Activated T-helper 17 cell treated with anti-CD3 and anti-CD28 coated beads, Interleukin-2, amount 50 U/mL, for 72 hours (primary cell): Measurements from ENCODE around the gene GPR183. TPM values are rescaled to one million over a fixed set of nuclear protein-coding genes. Genes with fewer than 3 reads are reported as not detected.
A peak's percentile ranks its signal among the peaks of the same experiment; 100 is the strongest.
"Not testable (repeated sequence)": the region's sequence is repeated elsewhere in the genome, so short reads cannot be mapped to it uniquely, and the experiment has no call there.

Experiments used
- ATAC-seq: fragments of 150-1000 bp; cut with Tn5 transposase; replicated peaks from 2 replicates; pipeline ENCODE4 v1.10.0; 2021; ENCODE audit warnings: mild to moderate bottlenecking, moderate library complexity
- H3K27ac Mint-ChIP-seq: one replicate; pipeline ENCODE4 v1.8.0; 2022; ENCODE audit warnings: mixed read lengths
- H3K27me3 Mint-ChIP-seq: one replicate; pipeline ENCODE4 v1.8.0; 2022; ENCODE audit warnings: mixed read lengths
- H3K36me3 Mint-ChIP-seq: one replicate; pipeline ENCODE4 v1.8.0; 2022; ENCODE audit warnings: low read depth, mild to moderate bottlenecking, mixed read lengths
- H3K4me1 Mint-ChIP-seq: one replicate; pipeline ENCODE4 v1.8.0; 2022; ENCODE audit warnings: mixed read lengths
- H3K4me3 Mint-ChIP-seq: one replicate; pipeline ENCODE4 v1.8.0; 2022; ENCODE audit warnings: mild to moderate bottlenecking, mixed read lengths
- H3K9me3 Mint-ChIP-seq: one replicate; pipeline ENCODE4 v1.8.0; 2022; ENCODE audit warnings: mixed read lengths
- total RNA-seq, 2 donors: library from RNA; stranded (reverse); gene quantifications; one replicate each; pipeline ENCODE4 v1.2.3, GENCODE V29; 2022

The GPR183 gene
- total RNA-seq, 2 donors from 2014 or later = 92.4 to 95.1 TPM

DNA sequence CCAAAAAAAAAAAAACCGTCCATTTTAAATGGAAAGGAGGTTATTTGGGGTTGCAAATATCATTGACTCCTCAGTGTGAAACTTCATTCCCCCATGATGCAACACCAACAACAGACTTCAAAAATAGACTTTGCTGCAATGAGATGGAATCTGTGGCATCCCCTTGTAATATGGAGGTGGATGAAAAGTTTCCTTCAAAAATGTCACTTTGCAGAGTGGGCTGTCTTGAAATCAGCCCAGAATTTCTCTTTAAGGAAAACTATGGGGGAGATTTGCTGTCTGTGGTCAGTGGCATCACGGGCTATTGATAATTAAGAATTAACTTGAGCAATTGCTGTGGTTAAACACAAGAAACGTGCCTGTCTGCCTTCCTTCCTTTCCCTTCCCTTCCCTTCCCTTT lies 50.5 kb downstream of the GPR183 start:
- H3K36me3 Mint-ChIP-seq = peaks cover 69% of the 10 kb centered on the region
- H3K27me3 Mint-ChIP-seq = no peaks in the 10 kb centered on the region
- no peaks in the 10 kb centered on the region for H3K9me3 Mint-ChIP-seq
- H3K27ac Mint-ChIP-seq = peak overlapping the region; percentile 5
- H3K4me3 Mint-ChIP-seq = peak overlapping the region; percentile 93
- H3K4me1 Mint-ChIP-seq = peaks cover 42% of the 10 kb centered on the region
- ATAC-seq = no peak

DNA sequence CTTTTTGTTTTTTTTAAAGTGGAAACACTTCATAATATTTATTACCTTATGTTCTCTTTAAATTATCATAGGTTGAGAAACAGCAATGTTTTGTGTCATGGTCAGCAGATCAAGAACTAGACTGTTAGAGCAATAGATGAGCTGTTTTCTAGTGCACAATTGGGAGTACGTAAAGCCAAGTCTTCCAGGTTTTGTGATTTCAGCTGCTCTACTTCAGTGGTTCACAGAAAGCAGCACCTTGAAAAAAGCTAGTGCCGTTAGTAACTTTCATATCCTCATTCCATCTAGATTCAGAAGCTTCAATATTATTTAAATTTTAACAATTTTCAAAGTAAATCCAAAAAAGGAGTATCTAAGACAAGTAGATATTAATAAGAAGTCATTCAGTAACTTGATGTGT lies 50.9 kb downstream of the GPR183 start:
- Mint-ChIP-seq H3K27me3 (no peaks in the 10 kb centered on the region), H3K36me3 (peaks cover 67% of the 10 kb centered on the region), H3K9me3 (no peaks in the 10 kb centered on the region), H3K4me3 (peak overlapping the region; percentile 93), H3K27ac (peak overlapping the region; percentile 5), H3K4me1 (peaks cover 45% of the 10 kb centered on the region)
- no peak for ATAC-seq

DNA sequence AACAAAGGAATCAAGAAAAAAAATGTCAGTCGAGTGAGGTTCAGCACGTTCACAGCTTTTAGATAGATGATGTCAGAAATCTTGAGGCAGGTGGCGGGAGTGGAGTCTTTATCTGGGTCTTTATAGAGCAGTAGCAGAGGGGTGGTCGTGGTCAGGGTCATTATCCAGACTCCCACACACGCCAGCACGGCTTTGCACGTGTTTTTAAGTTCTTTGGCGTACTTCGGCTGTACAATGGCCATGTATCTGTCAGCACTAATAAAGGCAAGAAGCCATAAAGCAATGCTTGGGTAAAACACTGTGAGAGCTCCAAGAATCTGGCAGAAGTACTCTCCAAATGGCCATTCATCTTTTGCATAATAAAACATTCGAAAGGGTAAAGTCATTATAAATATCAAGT lies 51.9 kb downstream of the GPR183 start:
- Mint-ChIP-seq H3K4me1 (peaks cover 49% of the 10 kb centered on the region), H3K36me3 (peaks cover 77% of the 10 kb centered on the region), H3K4me3 (peak overlapping the region; percentile 93), H3K27ac (peak overlapping the region; percentile 44), H3K9me3 (no peaks in the 10 kb centered on the region), H3K27me3 (no peaks in the 10 kb centered on the region)
- ATAC-seq = no peak

DNA sequence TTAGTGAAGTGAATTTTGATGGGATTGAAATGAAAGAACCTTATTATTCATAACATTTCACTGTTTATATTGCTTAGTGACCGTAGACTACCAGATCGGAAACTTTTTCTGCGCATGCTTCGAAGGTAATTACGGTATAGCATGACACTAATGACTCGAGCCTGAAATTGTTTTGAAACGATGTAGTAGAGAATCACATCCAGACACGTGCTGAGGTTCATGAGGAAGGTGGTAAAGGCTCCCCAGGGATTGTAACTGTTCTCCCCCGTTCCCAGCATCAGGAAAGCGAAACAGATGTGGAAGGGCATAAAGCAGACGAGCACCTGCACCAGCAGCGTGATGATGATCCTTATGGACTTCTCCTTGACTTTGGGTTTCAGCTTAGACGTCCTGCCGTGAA lies 52.4 kb downstream of the GPR183 start:
- H3K27me3 Mint-ChIP-seq = no peaks in the 10 kb centered on the region
- peak overlapping the region; percentile 93 for H3K4me3 Mint-ChIP-seq
- H3K4me1 Mint-ChIP-seq = peaks cover 49% of the 10 kb centered on the region
- H3K9me3 Mint-ChIP-seq = no peaks in the 10 kb centered on the region
- ATAC-seq = no peak
- peaks cover 77% of the 10 kb centered on the region for H3K36me3 Mint-ChIP-seq
- H3K27ac Mint-ChIP-seq = peak overlapping the region; percentile 44

DNA sequence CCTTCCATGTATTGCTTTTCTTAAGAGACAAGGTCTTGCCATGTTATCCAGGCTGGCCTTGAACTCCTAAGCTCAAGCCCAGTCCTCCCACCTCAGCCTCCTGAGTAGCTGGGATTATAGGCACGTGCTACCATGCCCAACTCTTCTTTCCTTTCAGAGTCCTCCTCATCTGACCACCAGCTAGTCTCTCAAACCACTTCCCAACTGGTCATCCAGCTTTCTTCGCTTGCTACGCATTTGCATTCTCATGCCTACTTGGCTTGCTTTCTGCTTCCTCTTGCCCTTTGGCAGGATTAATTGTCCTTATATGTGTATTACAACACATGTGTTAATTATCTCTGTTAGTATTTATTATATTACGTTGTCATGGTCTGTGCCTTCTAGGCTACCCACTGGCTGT lies 55.3 kb downstream of the GPR183 start:
- peak overlapping the region; percentile 57 for H3K27ac Mint-ChIP-seq
- H3K4me3 Mint-ChIP-seq = peak overlapping the region; percentile 60
- no peaks in the 10 kb centered on the region for H3K9me3 Mint-ChIP-seq
- peaks cover 80% of the 10 kb centered on the region for H3K36me3 Mint-ChIP-seq
- H3K4me1 Mint-ChIP-seq = peaks cover 47% of the 10 kb centered on the region
- ATAC-seq = no peak
- no peaks in the 10 kb centered on the region for H3K27me3 Mint-ChIP-seq

DNA sequence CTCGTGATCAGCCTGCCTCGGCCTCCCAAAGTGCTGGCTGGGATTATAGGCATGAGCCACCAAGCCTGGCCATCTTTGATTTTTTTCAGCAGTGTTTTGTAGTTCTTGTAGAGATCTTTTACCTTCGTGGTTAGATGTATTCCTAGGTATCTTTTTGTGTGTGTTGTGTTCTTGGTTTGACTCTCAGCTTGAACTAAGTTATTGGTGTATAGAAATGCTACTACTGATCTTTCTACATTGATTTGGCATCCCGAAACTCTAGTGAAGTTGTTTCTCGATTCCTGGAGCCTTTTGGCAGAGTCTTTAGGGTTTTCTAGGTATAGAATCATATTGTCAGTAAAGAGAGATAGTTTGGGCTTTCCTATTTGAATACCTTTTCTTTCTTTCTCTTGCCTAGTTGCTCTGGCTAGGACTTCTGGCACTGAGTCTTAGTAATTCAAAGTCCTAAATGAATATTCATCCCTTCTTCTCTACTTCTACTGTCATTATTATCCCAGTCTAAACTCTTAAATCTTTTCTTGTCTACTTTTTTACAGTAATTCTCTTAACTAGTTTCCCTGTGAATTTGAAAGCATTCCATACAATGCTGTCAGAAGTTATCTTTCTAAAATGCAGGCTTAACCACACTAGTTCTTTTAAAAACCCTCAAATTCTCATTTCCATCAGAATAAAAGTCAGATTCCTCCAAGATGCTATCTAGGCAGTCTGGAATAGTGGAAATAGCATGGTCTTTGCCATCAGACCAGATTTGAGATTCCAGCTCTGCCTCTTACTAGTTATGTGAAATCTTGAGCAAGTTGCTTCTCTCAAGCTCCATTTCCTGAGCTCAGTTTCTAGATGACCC lies 56.0 kb downstream of the GPR183 start:
- Mint-ChIP-seq H3K4me3 (peak overlapping the region; percentile 60), H3K27ac (peak overlapping the region; percentile 57), H3K4me1 (peaks cover 47% of the 10 kb centered on the region)

DNA sequence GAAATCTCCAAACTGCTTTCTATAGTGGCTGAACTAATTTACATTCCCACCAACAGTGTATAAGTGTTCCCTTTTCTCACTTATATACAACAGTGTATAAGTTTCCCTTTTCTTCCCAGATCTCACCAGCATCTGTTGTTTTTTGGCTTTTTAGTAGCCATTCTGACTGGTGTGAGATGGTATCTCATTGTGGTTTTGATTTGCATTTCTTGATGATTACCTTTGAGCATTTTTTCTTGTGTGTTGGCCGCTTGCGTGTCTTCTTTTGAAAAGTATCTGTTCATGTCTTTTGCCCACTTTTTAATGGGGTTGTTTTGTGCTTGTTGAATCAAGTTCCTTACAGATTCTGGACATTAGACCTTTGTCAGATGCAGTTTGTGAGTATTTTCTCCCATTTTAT lies 57.6 kb downstream of the GPR183 start:
- H3K4me3 Mint-ChIP-seq, H3K27ac Mint-ChIP-seq, H3K27me3 Mint-ChIP-seq, H3K9me3 Mint-ChIP-seq: not testable (repeated sequence)
- Mint-ChIP-seq H3K36me3 (peaks cover 76% of the 10 kb centered on the region), H3K4me1 (peaks cover 36% of the 10 kb centered on the region)
- peak; percentile 26 for ATAC-seq

More for the DNA sequence above, 56.0 kb downstream of the GPR183 start:
- H3K36me3 Mint-ChIP-seq = peaks cover 78% of the 10 kb centered on the region
- H3K27me3 Mint-ChIP-seq = no peaks in the 10 kb centered on the region
- ATAC-seq = peak; percentile 84
- H3K9me3 Mint-ChIP-seq = no peaks in the 10 kb centered on the region

DNA sequence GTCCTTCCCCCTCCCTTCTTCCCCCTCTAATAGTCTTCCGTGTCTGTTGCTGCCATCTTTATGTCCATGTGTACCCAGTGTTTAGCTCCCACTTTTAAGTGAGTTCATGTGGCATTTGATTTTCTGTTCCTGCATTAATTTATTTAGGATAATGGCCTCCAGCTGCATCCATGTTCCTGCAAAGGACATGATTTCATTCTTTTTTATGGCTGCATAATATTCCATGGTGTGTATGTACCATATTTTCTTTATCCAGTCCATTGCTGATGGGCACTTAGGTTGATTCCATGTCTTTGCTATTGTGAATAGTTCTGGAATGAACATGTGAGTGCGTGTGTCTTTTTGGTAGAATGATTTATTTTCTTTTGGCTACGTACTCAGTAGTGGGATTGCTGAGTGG lies 58.0 kb downstream of the GPR183 start:
- peaks cover 78% of the 10 kb centered on the region for H3K36me3 Mint-ChIP-seq
- not testable (repeated sequence) for H3K9me3 Mint-ChIP-seq

DNA sequence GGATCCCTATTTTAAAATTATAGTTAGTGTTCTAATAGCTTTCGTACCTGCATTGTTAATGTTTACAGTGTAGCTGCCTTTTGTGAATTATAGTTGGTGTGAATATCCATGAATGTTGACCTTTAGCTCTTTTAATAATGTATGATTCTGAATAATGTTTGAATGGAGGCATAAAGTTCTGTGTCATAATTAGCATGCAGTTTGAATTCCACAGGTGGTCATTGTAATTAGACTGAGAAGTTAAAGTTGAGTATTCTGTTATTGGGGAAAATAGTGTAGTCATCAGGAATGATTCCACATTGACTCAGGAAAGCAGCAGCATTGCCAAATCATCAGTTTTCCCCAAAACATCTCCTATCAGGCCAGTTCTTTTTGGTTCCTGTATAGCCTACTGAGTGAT lies 61.1 kb downstream of the GPR183 start:
- no peak for ATAC-seq
- H3K4me3 Mint-ChIP-seq = no peak overlapping the region
- no peaks in the 10 kb centered on the region for H3K27me3 Mint-ChIP-seq
- H3K27ac Mint-ChIP-seq = no peak overlapping the region
- H3K9me3 Mint-ChIP-seq = no peaks in the 10 kb centered on the region
- peaks cover 24% of the 10 kb centered on the region for H3K4me1 Mint-ChIP-seq
- H3K36me3 Mint-ChIP-seq = peaks cover 82% of the 10 kb centered on the region

More for the DNA sequence above, 58.0 kb downstream of the GPR183 start:
- ATAC-seq, H3K27me3 Mint-ChIP-seq, H3K4me3 Mint-ChIP-seq: not testable (repeated sequence)
- H3K4me1 Mint-ChIP-seq = peaks cover 36% of the 10 kb centered on the region
- H3K27ac Mint-ChIP-seq = peak overlapping the region; percentile 22

Other genes with a start within 250 kb of the GPR183 start
- gene UBAC2, start 106.5 kb downstream of the GPR183 start, total RNA-seq = 10 to 100 TPM; 39.0 to 46.1 TPM
- 10 to 100 TPM in 1 of 2 donors, 1 to 10 TPM in 1; 8.7 to 10.1 TPM for gene GPR18, start 49.0 kb downstream of the GPR183 start, total RNA-seq
- 10 to 100 TPM; 50.6 to 97.3 TPM for gene TM9SF2, start 194.1 kb upstream of the GPR183 start, total RNA-seq